ENCODE results near the gene OSTN.
"Not testable (repeated sequence)": the region's sequence is repeated elsewhere in the genome, so short reads cannot be mapped to it uniquely, and the experiment has no call there.

The OSTN gene

DNA sequence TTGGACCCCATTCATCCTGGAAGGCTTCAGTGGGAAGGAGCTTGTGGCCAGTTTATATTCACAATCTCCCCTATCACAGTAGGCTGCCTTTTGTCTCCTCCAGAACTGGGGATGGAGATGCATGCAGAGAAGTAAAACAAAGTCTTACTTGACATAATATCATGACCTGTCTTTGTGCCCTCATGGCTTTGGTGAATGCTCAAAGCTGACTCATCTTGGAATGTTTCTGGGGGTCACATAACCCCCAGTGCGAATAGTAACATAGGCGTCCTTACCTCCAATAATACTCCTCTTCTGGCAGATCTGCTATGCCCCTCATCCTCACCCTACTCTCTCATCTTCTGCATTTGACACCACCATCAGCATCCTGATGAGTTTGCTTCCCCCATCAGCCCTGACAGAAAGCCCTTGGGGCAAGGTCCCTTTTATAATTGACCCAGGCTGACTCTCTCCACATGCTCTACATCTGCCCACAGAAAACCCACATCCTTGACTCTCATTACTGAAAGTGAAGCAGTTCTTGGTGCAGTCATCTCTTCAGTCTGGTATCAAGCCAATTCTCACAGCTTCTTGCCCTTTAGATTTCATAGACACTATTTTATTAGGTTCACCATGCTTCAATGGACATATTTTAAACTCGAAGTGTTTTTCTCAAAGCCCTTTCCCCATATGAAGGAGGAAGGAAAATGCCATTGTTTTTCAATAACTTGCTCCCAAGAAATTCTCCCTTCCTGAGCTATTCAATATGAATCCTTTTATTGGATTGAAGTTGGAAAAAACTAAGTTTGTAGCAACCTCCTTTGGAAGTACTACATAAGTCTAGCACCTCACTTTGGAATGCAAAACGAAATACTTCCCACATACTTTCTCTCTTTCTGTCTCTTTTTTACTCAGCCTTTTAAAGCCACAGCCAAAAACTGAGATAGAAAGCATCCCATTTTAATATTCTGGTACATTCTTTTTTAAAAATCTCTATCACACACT is 36.6 kb downstream of the OSTN start:
- ATAC-seq (no peak), DNase-seq (no peak)

DNA sequence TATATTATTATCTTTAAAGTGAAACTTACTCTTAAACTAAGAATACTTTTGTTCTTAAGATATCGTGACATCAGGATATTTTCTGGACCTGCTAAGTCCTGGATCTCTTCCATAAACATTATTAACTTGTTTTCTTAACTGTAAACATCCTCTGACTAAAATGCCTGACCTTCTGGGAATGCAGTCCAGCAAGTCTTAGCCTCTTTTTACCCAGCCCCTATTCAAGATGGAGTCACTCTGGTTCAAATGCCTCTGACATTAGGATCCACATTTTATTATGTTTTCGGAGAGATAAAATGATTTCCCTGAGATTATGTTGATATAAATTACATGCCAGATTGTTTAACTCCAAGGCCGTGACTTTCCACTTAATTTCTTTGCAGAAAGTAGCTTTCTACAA is 37.6 kb downstream of the OSTN start:
- ATAC-seq (no peak), DNase-seq (no peak)

DNA sequence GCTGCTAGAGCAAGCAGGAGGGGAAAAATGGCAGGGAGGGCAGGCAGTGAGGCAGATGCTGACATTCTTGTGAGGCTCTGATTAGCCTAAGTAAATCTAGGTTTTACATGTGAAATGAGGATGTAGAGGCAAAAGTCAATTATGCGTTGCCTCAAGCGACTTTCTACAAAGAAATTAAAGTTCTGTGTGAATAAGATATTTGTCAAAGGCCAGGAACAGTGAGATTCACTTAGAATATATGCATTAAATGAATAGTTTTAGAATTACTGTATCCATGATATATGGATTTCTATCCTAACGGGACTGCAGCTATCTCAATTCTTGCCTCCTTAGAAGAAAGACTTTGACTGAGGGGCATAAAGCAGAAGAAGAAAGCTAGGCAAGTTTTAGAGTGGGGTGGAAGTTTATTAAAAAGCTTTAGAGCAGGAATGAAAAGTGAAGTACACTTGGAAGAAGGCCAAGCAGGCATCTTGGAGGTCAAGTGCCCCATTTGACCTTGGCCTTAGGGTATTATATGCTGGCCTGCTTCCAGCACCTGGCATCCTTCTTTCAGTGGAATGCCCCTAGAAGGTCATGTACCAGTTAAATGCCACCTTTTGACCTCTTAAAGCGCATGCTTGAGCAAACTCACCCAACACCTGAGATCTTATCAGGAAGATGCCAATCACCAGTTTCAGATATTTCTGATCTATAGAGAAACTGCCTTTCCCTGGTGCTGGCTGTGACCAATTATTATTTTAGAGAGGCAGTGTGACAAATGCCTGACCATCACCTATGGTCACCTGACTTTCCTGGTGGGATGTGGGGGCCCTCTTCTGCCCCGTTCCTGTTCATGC is 38.2 kb downstream of the OSTN start:
- no peak for ATAC-seq

GRCh38 chr3:191238321-191238817 is 39.3 kb downstream of the OSTN start:
- ATAC-seq, result no peak
- DNase-seq, result no peak

More for the DNA sequence above, 38.2 kb downstream of the OSTN start:
- DNase-seq, result no peak

DNA sequence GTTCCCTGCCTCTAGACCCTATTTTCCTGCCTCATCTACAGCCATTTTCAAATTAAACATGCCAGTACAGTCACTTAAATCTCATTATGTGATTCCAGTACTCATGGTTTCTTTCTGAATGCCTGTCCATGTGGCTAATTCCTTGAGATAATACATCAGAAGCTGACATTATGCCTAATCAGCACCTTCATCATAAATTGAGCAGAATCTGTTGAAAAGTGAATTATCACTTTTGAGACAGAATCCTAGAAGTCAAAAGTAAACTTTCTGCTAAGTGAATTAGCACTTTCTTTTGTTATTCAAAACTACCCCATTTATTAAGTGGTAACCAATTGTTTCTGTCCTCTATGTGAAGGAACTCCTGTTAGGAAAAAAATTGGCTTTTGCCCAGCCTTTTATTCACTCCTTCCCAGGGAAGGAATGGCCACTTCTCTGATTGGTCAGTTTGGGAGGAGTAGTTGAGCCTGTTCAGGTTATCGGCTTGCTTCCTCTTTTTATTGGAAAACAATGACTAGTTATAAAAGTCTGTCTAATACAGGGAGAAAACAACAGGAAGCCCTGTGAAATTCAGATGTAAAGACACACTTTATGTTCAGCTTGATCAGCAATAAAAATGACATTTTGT is 40.5 kb downstream of the OSTN start:
- DNase-seq (no peak), ATAC-seq (no peak)

DNA sequence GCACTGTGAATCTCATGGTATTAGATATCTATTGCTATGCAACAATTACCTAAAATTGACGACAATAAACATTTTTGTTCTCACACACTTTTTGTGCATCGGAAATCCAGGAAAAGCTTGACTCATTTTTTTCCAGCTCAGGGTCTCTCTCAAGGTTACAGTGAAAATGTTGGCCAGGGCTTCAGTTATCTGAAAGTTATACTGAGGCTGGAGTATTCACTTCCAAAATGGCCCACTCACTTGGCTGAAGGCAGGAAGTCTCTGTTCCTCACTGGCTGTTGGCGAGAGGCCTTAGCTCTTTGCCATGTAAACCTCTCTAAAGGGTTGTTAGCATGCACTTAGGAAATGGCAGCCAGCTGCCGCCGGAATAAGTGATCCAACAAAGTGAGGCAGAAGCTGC is 41.4 kb downstream of the OSTN start:
- DNase-seq, result no peak
- no peak for ATAC-seq

DNA sequence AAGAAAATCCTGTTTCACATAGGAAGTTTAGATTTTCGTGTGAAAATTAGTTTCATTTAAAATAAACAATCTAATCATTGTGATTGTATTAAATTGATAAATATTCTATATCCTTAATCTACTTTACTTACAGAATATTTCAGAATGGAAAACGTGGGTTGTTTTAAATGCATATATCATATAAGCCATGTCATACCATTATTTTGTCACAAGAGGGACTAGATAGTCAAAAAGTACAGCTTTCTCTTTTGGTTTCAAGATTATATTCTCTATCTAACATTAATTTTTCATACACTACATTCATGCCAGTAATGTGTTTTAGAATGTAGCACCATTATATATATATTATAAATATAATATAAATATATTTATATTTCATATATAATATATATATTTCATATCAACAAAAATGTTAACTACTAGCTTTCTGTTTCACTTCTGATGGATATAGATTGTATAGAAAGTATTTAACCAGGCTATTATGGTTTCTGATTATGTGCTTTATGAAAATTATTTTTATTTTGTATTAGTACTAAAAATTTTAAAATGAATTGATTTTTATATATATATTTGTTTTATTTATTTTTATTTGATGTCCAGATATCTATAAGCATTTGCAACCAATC is 45.3 kb downstream of the OSTN start:
- DNase-seq (no peak), ATAC-seq (no peak)

DNA sequence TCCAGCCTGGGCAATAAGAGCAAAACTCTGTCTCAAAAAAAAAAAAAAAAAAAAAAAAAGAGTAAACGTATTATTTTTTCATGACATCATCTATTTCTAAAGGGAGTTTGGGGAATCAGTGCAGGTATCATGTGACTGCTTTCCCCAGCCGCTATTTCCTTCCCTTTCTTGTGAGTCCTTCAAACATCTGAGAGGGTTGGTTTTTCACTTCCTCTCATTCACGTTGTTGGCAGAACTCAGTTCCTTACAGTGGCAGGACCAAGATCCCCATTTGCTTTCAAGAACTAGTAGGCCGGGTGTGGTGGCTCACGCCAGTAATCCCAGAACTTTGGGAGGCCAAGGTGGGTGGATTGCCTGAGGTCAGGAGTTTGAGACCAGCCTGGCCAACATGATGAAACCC is 47.0 kb downstream of the OSTN start:
- DNase-seq, ATAC-seq: not testable (repeated sequence)

DNA sequence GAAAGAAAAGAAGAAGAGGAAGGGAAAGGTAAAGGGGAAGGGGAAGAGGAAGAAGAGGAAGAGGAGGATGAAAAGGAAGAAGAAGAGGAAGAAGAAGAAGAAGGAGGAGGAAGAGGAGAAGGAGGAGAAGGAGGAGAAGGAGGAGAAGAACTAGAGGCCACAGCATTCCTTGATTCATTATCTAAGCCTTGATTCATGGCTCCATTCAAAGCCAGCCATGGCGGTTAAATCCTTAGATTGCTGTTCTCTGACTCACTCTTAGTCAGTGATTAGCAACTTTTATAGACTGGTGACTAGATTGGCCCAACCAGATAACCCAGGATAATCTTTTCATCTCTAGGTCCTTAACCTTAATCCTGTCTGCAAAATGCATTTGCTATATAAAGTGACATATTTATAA is 47.6 kb downstream of the OSTN start:
- no peak for DNase-seq
- no peak for ATAC-seq

DNA sequence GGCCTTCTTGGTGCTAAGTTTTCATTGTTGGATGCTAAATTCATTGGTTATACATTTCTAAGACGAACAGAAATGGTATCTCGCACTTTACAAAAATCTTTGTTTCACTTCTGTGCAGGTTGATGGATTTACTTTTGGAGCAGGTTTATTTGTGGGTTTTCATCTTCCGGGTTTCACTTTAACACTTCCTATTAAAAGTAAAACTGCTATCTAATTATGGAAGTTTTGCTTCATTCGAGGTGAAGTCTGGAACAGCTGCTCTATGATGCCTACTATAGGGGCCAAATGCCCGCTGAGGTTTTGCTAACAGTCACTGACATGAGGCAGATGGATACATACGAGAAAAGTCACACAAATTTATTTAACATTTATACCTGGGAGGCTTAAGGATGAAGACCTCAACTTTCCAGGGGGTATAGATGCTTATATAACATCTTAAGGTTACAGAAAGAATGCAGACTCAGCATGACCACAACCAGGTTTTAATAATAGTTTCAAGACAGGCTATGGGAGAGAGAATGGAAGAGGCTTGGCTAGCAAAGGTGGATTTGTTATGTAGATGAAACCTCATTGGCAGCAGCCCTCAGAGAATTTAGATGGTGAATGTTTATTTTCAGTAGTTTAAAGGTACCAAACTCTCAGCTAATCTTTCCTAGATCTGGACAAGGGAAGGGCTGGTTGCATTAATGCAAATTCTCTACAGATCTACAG is 54.2 kb downstream of the OSTN start:
- no peak for ATAC-seq
- no peak for DNase-seq

DNA sequence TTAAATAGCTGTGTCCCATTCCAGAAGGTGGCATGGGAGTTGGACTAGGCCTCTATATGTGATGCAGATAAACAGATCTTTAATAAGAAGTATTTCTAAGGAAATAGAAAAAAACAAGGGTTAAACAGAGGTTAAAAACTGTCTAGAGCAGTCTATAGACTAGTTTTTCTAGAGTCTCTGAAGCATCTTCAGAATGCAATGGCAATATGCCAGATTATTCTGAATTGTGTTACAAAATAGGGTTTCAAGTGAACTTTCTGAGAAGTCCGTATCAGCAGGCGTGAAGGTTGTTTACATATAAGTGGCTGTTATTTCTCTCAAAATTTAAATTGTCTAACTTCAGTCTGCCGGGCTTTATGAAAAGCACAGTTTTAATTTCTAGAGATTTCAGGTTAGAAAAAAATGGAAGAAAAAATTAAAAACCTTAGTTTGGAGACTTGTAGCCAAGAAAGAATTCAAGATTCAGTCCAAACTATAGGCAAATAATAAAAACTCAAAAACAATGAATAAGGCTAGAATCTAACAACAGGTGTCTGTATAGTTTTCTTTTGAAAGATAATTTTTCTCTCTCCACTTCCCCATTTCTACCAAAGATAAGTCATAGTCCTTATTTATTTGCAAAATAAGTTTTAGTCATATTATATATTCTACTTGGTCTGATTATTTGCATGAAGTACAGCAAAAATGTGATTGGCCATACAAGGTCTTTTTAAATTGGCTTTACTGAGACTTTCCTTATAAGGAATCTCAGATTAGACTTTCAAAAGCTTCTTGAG is 55.2 kb downstream of the OSTN start:
- no peak for ATAC-seq
- DNase-seq, result no peak

DNA sequence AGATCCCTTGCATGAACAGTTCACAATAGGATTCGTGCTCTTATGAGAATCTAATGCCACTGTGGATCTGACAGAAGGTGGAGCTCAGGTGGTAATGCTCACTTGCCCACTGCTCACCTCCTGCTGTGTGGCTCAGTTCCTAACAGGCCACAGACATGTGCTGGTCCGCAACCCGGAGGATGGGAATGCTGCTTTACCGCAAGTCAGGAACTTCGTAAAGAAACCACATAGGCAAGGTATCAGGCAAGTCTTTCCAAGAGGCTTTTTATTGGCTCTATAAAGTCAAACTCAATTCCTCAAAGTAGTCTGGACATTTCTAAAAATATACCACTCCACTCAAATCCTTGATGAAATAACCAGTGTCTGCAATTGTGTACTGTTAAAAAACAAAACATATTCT is 56.1 kb downstream of the OSTN start:
- no peak for ATAC-seq

DNA sequence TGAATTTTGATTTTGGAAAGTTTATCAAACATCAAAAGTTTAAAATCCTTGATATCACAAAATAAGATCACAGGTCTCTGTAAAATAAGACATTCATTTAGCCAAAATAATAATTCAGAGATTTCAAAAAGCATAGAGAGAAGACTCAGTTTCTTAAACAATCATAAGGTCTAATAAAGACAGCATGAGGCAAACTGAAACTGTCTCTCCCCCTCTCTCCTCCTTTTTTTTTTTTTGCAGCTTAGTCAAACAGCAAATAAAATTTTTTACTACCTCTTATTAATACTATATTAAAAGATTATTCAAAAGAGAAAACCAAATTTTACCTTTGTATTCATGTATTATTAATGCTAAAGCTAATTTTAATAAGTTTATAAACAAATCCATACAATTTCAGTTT is 57.4 kb downstream of the OSTN start:
- ATAC-seq (no peak), DNase-seq (no peak)

More for the DNA sequence above, 56.1 kb downstream of the OSTN start:
- DNase-seq, result no peak

DNA sequence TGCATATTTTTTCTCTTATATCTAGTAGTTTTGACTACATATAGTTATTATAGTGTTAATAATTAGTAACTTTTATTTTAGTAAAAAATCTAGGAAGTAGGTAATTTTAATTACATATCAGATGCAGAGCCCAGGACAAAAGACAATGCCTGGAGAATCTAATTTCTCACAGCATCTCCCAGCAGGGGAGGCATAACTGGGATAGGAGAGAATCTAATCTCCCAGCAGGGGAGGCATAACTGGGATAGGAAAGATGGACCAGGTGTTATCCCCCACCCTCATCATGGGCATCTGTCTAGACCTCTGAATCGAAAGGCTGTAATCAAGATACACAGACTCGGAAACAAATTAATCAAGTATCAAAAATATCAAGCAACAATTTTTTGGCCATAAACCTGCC is 58.2 kb downstream of the OSTN start:
- ATAC-seq (no peak), DNase-seq (no peak)

GRCh38 chr3:191259486-191259885 is 60.4 kb downstream of the OSTN start:
- DNase-seq (no peak), ATAC-seq (no peak)

DNA sequence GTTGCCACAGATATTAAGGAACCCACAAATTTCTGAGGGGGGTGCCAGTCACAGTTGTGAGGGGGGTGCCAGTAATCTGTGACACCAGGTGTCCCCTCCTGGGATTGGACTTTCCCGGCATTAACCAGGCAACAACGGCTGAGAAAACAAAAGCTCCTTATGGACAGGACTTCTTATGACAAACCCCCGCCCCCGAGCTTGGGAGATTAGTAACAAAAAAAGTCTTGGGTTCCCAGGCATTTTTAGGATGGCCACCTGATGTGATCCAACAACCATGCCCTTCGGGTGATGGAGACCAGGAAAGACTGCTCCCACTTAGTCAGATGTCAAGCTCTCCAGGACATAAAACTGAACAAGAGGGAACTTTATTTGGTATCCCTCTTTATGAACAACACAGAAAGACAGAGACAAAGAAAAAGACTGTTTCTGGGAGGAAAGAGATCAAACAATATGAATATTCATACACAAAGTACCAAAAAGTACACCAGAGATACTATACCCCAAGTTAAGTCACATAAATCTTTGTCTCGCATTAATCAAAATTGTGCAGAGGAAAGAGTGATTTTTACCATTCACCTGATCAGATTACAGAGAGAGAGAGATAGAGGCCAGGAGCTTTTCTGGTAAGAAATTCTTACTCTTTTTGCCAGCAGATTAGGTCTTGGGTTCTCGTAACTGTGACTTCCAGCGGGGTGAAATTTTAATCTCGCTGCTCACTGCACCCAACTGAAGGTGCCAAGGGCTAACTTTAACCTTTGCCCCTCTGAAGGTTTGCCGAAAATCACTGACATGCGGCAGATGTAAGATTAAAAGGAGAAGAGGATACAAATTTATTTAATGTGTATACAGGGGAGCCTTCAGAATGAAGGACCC is 61.6 kb downstream of the OSTN start:
- ATAC-seq, result no peak
- no peak for DNase-seq

DNA sequence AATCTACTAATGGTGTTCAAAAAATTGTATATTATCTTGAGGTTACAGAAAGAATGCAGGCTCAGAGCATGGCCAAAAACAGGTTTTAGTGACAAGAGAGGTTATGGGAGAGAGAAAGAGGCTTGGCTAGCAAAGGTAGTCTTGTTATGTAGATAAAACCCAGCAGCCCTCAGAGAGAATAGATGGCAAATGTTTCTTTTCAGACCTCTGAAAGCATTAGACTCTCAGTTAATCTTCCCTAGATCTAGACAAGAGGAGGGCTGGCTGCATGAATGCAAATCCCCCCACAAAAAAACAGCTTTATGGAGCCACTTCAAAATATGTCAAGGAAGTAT is 62.2 kb downstream of the OSTN start:
- ATAC-seq, result no peak

GRCh38 chr3:191262650-191263049 is 63.6 kb downstream of the OSTN start:
- no peak for ATAC-seq
- DNase-seq, result no peak

More for the DNA sequence above, 62.2 kb downstream of the OSTN start:
- DNase-seq, result no peak

DNA sequence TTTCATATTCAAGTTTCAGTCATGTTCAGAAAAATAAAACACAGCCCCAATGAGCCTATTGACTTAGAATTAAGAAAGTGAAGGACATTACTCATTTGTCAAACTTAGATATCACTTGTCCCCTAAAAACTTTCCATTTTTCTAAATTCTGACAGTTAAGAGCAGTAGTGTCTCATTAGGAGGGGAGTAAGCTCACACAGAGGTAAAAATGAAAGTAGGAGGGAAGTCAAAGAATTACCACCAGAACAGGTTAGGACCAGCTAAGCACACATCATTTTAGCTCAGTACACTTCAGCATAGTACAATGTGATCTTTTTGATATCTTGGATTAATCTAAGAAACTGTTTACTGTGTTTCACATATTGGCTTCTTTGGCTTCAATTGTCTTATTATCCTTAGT is 64.3 kb downstream of the OSTN start:
- DNase-seq (no peak), ATAC-seq (peak; percentile 49)

- DNase-seq, result no peak
- no peak for ATAC-seq
These were observed 64.8 kb downstream of the OSTN start for GRCh38 chr3:191263850-191264249.

Measured in stimulated activated naive CD8-positive, alpha-beta T cell treated with anti-CD3 and anti-CD28 coated beads, Interleukin-15, Interleukin-2, amounts not matched to agents 100 U/mL and 50 U/mL, for 24 hours (primary cell).